SU-DHL-6 (cell line): ENCODE data around the gene FTCD.

Source experiments
- H2AFZ ChIP-seq: fragments of 200-600 bp; sonication (generic); 2 replicates; pipeline ENCODE4 v1.6.1; 2014; ENCODE audit warnings: low read depth, mild to moderate bottlenecking, moderate library complexity, mixed read lengths, antibody characterized with exemption, low read length; ENCODE audit not compliant: severe bottlenecking
- H3F3A ChIP-seq: fragments of 200-600 bp; shearing (Covaris generic); 2 replicates; pipeline ENCODE4 v1.6.0; 2016; ENCODE audit warnings: antibody characterized with exemption, mild to moderate bottlenecking; ENCODE audit not compliant: insufficient read depth
- H3K27ac ChIP-seq: fragments of 200-600 bp; sonication (generic); 2 replicates; pipeline ENCODE4 v1.5.1; 2016; ENCODE audit warnings: low read depth, mild to moderate bottlenecking, low read length, moderate library complexity, mixed read lengths
- H3K27me3 ChIP-seq: fragments of 200-600 bp; sonication (generic), shearing (Covaris generic); 2 replicates; pipeline ENCODE4 v1.6.0; 2014; ENCODE audit warnings: mild to moderate bottlenecking, low read length
- H3K36me3 ChIP-seq: fragments of 200-600 bp; sonication (generic); 2 replicates; pipeline ENCODE4 v1.6.1; 2014; ENCODE audit warnings: mild to moderate bottlenecking, low read length, mixed read lengths
- H3K4me2 ChIP-seq: fragments of 300-600, 200-600 bp; shearing (Covaris generic), sonication (generic); 2 replicates; pipeline ENCODE4 v1.6.0; 2014; ENCODE audit warnings: low read length, low read depth, mild to moderate bottlenecking; ENCODE audit not compliant: poor library complexity, severe bottlenecking
- H3K4me3 ChIP-seq: fragments of 200-600 bp; sonication (generic); 2 replicates; pipeline ENCODE4 v1.5.1; 2014; ENCODE audit warnings: antibody characterized with exemption, low read length, mild to moderate bottlenecking, mixed read lengths; ENCODE audit not compliant: insufficient read depth, poor library complexity, severe bottlenecking
- H3K79me2 ChIP-seq: fragments of 200-600 bp; sonication (generic); 2 replicates; pipeline ENCODE4 v1.6.1; 2014; ENCODE audit warnings: mild to moderate bottlenecking, low read length, moderate library complexity; ENCODE audit not compliant: insufficient read depth
- H3K9ac ChIP-seq: fragments of 200-600 bp; sonication (generic); 2 replicates; pipeline ENCODE4 v1.7.0; 2014; ENCODE audit warnings: mild to moderate bottlenecking, low read length
- H3K9me2 ChIP-seq: fragments of 200-600 bp; sonication (generic); replicated peaks from 2 replicates; pipeline ENCODE4 v1.6.1; 2014; ENCODE audit warnings: low read length; ENCODE audit not compliant: insufficient read depth
- H3K9me3 ChIP-seq: fragments of 200-600 bp; sonication (generic); 2 replicates; pipeline ENCODE4 v1.6.1; 2014; ENCODE audit warnings: low read length, mixed read lengths; ENCODE audit not compliant: insufficient read depth
- H4K20me1 ChIP-seq: fragments of 200-600 bp; sonication (generic); 2 replicates; pipeline ENCODE4 v1.6.1; 2014; ENCODE audit warnings: low read depth, mild to moderate bottlenecking, antibody characterized with exemption, low read length, moderate library complexity, mixed read lengths
- EZH2phosphoT487 ChIP-seq: fragments of 200-600 bp; sonication (generic), shearing (Covaris generic); conservative IDR thresholded peaks from 2 replicates; pipeline ENCODE4 v1.6.1; 2018; ENCODE audit warnings: mild to moderate bottlenecking, antibody characterized with exemption, low read length, moderate library complexity, mixed read lengths
- TF ChIP-seq, protein P1 (sequence below): fragments of 200-600 bp; sonication (generic); IDR thresholded peaks from one replicate; pipeline ENCODE4 v1.5.1; 2017; ENCODE audit warnings: antibody characterized with exemption, mild to moderate bottlenecking, low read length, moderate library complexity; ENCODE audit not compliant: insufficient read depth, poor library complexity, severe bottlenecking

Gene FTCD

DNA sequence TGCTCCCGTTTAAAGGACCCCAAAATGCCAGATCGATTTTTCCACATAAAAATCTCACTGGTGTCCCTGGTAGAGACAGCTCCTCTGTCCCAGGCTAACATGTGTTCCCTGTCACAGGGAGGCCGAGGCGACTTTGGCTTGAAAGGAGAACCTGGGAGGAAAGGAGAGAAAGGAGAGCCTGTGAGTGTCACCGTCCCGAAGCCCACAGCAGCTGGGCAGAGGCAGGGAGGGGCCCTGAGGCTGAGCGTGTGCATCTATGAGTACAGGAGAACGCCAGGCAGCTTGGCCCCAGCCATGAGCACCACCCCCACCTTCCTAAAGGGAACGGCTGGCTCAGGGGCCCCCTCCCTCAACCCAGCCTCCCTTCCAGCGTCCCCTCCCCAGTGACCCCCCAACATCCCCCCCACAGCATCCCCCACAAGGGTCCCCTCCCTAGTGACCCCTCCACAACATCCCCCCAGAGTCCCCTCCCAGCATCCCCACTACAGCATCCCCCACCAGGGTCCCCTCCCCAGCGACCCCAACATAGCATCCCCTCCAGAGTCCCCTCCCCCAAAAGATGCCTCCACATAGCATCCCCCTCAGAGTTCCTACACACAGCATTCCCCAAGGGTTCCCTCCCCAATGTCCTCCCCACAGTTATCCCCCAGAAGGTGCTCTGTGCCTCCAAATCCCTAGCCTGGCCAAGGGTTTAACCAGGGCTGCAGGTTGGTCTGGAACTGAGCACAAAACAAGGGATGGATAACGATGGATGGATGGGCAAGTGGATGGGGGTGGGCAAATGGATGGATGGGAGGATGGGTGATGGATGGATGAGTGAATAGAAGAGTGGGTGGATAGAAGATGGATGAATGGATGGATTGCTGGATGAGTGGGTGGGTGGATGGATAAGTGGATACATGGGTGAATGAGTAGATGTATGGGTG, 32.4 kb downstream of the FTCD start:
- no peaks in the 10 kb centered on the region for H3K9me3 ChIP-seq
- no peaks in the 10 kb centered on the region for H3F3A ChIP-seq
- H3K9ac ChIP-seq, result no peak overlapping the region
- no peak for TF ChIP-seq EZH2phosphoT487
- TF ChIP-seq, protein P1, sequence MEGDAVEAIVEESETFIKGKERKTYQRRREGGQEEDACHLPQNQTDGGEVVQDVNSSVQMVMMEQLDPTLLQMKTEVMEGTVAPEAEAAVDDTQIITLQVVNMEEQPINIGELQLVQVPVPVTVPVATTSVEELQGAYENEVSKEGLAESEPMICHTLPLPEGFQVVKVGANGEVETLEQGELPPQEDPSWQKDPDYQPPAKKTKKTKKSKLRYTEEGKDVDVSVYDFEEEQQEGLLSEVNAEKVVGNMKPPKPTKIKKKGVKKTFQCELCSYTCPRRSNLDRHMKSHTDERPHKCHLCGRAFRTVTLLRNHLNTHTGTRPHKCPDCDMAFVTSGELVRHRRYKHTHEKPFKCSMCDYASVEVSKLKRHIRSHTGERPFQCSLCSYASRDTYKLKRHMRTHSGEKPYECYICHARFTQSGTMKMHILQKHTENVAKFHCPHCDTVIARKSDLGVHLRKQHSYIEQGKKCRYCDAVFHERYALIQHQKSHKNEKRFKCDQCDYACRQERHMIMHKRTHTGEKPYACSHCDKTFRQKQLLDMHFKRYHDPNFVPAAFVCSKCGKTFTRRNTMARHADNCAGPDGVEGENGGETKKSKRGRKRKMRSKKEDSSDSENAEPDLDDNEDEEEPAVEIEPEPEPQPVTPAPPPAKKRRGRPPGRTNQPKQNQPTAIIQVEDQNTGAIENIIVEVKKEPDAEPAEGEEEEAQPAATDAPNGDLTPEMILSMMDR, result no peak
- no peak overlapping the region for H3K27ac ChIP-seq
- no peaks in the 10 kb centered on the region for H3K9me2 ChIP-seq
- no peak overlapping the region for H2AFZ ChIP-seq
- H3K4me3 ChIP-seq, result no peak overlapping the region
- H3K36me3 ChIP-seq, result no peaks in the 10 kb centered on the region
- H3K27me3 ChIP-seq, result no peaks in the 10 kb centered on the region
- H3K4me2 ChIP-seq, result no peak overlapping the region
- H3K79me2 ChIP-seq, result no peaks in the 10 kb centered on the region
- H4K20me1 ChIP-seq, result no peaks in the 10 kb centered on the region

- H3K36me3 ChIP-seq, result no peaks in the 10 kb centered on the region
- no peak overlapping the region for H2AFZ ChIP-seq
- no peaks in the 10 kb centered on the region for H3K79me2 ChIP-seq
- H3K9me2 ChIP-seq, result no peaks in the 10 kb centered on the region
- no peak overlapping the region for H3K4me2 ChIP-seq
- H3F3A ChIP-seq, result no peaks in the 10 kb centered on the region
- no peaks in the 10 kb centered on the region for H4K20me1 ChIP-seq
- no peak overlapping the region for H3K27ac ChIP-seq
- TF ChIP-seq, protein P1, result no peak
- TF ChIP-seq EZH2phosphoT487, result no peak
- no peaks in the 10 kb centered on the region for H3K9me3 ChIP-seq
- H3K4me3 ChIP-seq, result no peak overlapping the region
- no peaks in the 10 kb centered on the region for H3K27me3 ChIP-seq
- no peak overlapping the region for H3K9ac ChIP-seq
These were observed 33.1 kb downstream of the FTCD start for GRCh38 chr21:46122237-46122671.

- Histone ChIP-seq H4K20me1 (no peaks in the 10 kb centered on the region), H2AFZ (no peak overlapping the region), H3K9me3 (no peaks in the 10 kb centered on the region), H3K4me2 (no peak overlapping the region), H3K27me3 (no peaks in the 10 kb centered on the region), H3K9me2 (no peaks in the 10 kb centered on the region), H3K36me3 (no peaks in the 10 kb centered on the region), H3K9ac (no peak overlapping the region), H3K4me3 (no peak overlapping the region), H3F3A (no peaks in the 10 kb centered on the region), H3K79me2 (no peaks in the 10 kb centered on the region), H3K27ac (no peak overlapping the region)
- TF ChIP-seq, protein P1, result no peak
- TF ChIP-seq EZH2phosphoT487, result no peak
These were observed 33.8 kb downstream of the FTCD start for GRCh38 chr21:46121286-46122221.
